HG02884 (cell line): Measurements from ENCODE around the gene FAM209B.
"Not testable (repeated sequence)": the region's sequence is repeated elsewhere in the genome, so short reads cannot be mapped to it uniquely, and the experiment has no call there.

Experiments used
- ATAC-seq: cut with Tn5 transposase; IDR thresholded peaks from one replicate; pipeline ENCODE4 v1.9.1; 2021; ENCODE audit warnings: mild to moderate bottlenecking, moderate library complexity; ENCODE audit not compliant: unreplicated experiment

FAM209B gene, protein sequence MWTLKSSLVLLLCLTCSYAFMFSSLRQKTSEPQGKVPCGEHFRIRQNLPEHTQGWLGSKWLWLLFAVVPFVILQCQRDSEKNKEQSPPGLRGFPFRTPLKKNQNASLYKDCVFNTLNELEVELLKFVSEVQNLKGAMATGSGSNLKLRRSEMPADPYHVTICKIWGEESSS

DNA sequence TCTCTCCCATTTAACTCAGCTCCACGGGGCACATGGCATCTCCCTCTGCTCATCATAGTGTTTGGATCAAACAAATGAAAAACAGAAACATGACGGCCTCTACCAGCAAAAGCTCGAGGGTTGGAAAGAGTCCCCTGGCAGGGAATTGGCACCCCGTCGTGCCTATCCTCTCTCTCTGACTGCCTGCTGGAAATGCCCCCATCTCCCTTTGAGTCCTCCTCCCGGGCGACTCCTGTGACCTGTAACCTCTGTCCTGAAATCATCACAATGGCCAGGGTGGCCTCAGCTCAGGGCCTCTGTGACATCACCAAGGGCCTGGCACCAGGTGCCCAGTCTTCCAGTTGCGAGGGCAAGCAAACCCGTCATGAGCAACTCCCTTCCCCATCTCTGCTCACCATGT is at the start of gene FAM209B:
FAM209B (plus strand) TSS at position 301 of the 400 bp plus-strand sequence; CDS start at position 397, 96 bp downstream.
- not testable (repeated sequence) for ATAC-seq

GRCh38 chr20:56483970-56484369 is 49.1 kb upstream of the FAM209B start:
- no peak for ATAC-seq

GRCh38 chr20:56487216-56487615 is 45.8 kb upstream of the FAM209B start:
- no peak for ATAC-seq

GRCh38 chr20:56488566-56488965 is 44.5 kb upstream of the FAM209B start:
- ATAC-seq, result no peak

DNA sequence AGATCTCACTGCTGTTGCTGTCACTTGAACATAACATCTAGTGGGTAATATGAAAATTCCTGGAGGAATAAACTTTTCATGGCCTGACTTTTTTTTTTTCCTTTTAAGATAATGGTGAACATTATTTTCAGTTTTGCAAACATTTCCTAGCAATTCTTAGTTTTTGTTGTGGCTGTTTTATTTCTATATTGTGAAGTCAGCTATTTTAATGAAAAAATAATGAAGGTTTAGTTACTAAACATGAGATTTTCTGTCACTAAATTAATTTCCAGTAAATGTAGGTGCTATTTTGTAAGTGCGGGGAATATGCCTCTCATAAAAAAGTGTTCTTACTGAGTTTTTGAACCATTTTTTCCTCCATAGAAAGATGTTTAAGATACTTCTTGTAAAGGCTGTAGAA is 31.9 kb upstream of the FAM209B start:
- ATAC-seq, result no peak

- ATAC-seq, result no peak
These were observed 29.1 kb upstream of the FAM209B start for GRCh38 chr20:56503916-56504315.

DNA sequence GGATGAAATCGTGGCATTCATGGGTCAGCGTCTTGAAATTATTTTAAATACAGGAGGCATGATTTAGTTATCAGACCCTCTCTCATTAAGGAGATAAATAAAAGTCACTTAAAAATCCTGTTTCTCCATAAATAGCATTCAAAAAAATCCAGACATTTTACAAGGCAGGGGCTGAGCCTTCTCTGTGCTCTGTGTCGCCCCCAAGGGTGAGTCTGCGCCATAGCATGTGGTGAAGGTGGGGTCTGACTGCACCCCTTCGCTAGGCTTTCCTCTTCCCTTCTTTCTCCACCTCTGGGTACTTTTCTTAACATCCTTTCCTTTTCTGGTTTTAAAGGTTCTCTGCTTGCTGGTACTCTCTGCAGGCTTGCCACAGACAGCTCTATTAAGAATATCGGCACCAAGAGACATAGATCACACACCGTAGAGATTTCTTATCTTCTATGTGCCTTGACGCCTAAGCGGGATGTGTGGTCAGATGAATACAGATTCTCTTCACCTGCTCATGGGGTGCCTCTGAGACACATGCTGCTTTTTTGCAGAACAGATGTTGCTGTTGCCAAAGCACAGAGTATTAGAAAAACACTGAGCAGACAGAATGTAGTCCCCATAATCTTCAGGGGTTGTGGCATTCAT is 28.6 kb upstream of the FAM209B start:
- no peak for ATAC-seq

DNA sequence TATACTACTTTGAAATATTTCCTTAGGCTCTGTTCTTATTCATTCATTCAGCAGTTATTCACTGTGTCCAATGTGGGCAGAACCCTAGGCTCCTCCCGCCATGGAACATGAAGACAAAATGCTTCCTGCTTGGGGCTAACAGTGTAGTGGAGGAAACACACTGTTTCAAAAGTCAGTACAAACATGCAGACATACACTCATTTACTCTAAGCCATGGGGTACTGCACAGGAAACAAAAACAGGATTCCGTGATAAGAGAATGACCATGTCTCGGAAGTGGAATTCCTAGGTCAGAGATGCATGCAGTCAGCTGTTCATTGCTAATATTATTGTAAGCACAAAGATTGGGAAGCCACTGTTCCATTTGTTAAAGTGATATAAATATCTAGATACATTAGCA is 26.9 kb upstream of the FAM209B start:
- no peak for ATAC-seq

- ATAC-seq, result no peak
These were observed 21.1 kb upstream of the FAM209B start for GRCh38 chr20:56511926-56512325.

GRCh38 chr20:56513161-56514150 is 19.6 kb upstream of the FAM209B start:
- ATAC-seq, result no peak

DNA sequence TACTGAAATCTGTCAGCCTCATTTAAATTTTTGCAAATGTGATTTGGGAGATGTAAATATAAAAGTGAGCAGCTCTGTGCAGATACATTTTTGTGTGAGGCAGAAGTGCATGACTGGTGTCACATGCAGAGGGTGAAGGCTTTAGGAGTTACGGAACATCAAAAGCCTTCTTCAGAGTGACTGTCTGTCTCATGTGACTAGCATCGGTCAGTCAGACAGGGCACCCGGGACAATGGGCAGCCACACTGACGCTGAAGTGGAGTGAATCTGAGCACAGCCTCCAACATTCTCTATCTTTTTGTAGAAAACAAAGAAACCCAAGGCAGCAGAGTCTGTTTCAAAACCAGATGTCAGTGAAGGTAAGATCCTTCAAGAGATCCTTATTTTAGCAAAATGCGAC is 16.4 kb upstream of the FAM209B start:
- no peak for ATAC-seq

DNA sequence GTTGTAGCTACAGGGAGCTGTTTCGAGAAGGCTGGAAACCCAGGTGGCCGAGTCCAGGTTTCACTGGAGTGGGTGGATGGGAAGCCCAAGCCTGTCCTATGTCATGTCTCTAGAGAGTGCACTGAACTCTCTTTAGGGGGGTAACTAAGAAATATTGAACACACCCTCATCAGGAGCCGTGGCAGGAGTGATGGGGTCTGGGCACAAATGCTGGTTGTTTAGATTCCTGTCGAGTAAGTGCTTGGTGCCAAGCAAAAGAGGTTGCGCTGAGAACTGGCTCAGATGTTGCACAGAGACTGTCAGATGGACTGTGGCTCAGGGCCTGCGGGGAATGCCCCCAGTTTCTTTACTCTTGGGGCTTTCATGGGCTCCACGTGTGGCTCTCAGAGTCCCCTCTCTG is 15.8 kb upstream of the FAM209B start:
- ATAC-seq, result no peak

DNA sequence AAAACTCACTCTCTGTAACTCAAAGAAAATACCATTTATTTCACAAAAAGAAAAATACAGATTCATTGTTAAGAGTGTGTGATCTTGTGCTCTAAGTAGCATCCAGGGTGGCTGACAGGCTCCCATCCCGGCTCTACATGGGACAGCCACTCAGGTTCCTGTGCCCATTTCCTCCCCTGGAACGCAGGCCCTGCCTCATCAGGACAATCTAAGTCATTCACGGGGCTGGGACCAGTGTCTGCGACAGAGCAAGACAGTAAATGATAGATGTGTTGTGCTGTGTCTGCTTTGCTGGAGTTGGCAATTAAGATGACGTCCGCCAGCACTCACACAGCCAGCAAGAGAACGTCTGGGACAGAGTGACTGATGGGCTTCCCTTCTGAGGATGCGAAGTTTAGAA is 15.4 kb upstream of the FAM209B start:
- no peak for ATAC-seq

DNA sequence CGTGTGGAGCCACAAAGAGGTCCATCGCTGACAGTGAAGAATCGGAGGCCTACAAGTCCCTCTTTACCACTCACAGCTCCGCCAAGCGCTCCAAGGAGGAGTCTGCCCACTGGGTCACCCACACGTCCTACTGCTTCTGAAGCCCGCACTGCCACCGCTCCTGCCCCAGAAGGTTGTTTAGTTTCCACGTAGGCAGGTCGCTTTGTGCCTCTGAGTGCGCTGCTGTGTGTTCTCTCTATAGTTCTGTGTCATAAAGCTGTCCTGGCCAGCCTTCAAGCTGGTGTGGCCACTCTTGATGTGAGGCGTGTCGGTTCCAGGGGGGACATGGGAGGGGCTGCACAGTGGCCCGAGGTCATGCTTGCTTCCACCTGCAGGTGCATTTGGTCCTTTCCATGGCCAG is 14.9 kb upstream of the FAM209B start:
- ATAC-seq, result no peak

- ATAC-seq, result no peak
These were observed 14.2 kb upstream of the FAM209B start for GRCh38 chr20:56518721-56519398.

DNA sequence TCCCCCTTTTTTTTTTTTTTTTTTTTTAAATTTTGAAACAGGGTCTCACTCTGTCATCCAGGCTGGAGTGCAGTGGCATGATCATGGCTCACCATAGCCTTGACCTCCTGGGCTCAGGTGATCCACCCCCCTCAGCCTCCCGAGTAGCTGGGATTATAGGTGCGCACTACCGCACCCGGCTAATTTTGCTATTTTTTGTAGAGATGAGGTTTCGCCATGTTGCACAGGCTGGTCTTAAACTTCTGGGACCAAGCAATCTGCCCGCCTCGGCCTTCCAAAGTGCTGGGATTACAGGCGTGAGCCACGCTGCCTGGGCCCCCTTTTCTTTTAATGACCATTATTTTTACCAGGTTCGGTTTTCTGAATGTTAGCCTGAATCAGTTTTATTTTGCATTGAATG is 13.5 kb upstream of the FAM209B start:
- no peak for ATAC-seq

DNA sequence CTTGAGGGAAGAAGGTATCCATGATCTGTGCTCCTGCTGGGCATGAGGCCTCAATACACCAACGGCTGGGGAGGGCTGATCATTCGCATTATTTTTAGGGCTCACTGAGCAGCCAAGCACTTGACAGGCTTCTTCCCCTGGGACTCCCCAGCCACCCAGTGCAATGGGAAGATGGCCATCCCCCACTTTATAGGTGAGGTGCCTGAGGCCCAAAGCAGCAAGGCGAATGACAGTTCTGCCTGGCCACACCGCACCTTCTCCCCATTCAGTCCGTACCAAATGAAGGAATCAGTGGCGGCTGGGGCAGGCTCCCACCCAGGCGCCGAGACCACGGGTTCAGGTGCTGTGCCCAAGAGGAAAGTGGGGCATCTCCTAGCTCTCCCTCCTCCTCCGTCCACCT is 12.9 kb upstream of the FAM209B start:
- no peak for ATAC-seq

DNA sequence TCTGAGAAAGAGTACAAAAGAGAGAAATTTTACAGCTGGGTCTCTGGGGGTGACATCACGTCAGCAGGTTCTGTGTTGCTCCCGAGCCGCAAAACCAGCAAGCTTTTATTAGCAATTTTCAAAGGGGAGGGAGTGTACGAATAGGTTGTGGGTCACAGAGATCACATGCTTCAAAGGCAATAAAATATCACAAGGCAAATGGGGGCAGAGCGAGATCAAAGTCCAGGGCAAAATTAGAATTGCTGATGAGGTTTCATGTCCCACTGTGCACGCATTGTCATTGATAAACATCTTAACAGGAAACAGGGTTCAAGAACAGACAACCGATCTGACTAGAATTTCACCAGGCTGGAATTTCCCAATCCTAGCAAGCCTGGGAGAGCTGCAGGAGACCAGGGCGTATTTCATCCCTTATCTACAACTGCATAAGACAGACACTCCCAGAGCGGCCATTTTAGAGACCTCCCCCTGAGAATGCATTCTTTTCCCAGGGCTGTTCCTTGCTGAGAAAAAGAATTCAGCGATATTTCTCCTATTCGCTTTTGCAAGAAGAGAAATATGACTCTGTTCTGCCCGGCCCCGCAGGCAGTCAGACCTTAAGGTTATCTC is 12.2 kb upstream of the FAM209B start:
- not testable (repeated sequence) for ATAC-seq

DNA sequence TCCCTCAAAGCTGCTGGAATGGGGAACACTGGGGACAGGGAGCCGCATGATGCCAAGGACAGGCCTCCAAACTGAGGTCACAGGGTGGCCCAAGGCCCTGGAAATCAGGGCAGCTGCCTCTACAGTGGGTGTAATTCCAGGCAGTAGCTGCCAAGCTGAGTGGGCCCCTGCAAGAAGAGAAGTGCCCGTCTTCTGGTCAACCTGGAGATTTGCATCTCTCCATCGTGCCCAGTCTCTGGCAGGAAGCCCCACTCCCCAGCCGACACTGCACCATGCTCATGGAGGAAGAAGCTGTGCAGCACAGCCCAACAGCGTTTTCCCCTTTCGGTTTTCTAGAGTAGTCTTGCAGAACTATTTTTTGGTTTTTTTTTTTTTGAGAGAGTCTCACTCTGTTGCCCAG is 10.7 kb upstream of the FAM209B start:
- ATAC-seq, result no peak

- ATAC-seq, result not testable (repeated sequence)
These were observed 8.6 kb upstream of the FAM209B start, which contains the start of gene FAM209A for GRCh38 chr20:56524444-56524843. TSS of gene FAM209A (plus strand) at chr20:56524744. CDS start at chr20:56524809, 65 bp downstream.

DNA sequence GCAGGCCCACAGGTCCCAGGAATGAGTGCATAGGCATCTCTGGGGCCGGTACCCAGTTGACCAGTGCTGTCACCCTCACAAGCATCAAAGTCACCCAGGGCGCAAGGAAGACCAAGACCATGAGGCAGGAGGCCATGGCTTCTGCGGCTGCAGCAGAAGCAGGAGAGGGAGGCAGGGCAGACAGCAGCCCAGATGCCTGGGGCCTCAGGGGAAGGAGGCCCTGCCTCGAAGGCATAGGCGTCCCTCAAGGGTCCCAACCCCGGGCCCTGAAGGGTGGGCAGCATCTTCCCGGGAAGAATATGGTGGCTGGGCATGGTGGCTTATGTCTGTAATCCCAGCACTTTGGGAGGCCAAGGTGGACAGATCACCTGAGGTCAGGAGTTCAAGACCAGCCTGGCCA is 5.5 kb upstream of the FAM209B start:
- no peak for ATAC-seq
